WERI-Rb-1 (cell line): ENCODE results near the gene IL12RB2.

Source experiments
- DNase-seq: peaks from one replicate; pipeline ENCODE4 v3.0.0-alpha.2; 2020
- H3K27ac ChIP-seq: fragments of 250-450 bp; sonication (Bioruptor Pico); 2 replicates; pipeline ENCODE4 v1.5.1; 2020; ENCODE audit warnings: mild to moderate bottlenecking, moderate library complexity
- H3K27me3 ChIP-seq: fragments of 250-450 bp; sonication (Bioruptor Pico); 2 replicates; pipeline ENCODE4 v1.5.1; 2021; ENCODE audit warnings: mild to moderate bottlenecking, low read depth, moderate library complexity; ENCODE audit not compliant: insufficient read depth, severe bottlenecking
- H3K36me3 ChIP-seq: fragments of 250-450 bp; sonication (Bioruptor Pico); 2 replicates; pipeline ENCODE4 v1.5.1; 2020; ENCODE audit warnings: mild to moderate bottlenecking, moderate library complexity
- H3K4me3 ChIP-seq: 2 replicates; pipeline ENCODE4 v1.5.1; 2011; ENCODE audit warnings: low read depth, mild to moderate bottlenecking, control low read depth, low read length
- H3K9me3 ChIP-seq: fragments of 250-450 bp; sonication (Bioruptor Pico); 2 replicates; pipeline ENCODE4 v1.5.1; 2021; ENCODE audit warnings: mild to moderate bottlenecking, moderate library complexity; ENCODE audit not compliant: severe bottlenecking
- TF ChIP-seq, protein P1 (sequence below): IDR thresholded peaks from 2 replicates; pipeline ENCODE4 v1.5.1; 2011; ENCODE audit warnings: low read depth, mild to moderate bottlenecking, control low read depth, inconsistent platforms, low read length

IL12RB2 gene

DNA sequence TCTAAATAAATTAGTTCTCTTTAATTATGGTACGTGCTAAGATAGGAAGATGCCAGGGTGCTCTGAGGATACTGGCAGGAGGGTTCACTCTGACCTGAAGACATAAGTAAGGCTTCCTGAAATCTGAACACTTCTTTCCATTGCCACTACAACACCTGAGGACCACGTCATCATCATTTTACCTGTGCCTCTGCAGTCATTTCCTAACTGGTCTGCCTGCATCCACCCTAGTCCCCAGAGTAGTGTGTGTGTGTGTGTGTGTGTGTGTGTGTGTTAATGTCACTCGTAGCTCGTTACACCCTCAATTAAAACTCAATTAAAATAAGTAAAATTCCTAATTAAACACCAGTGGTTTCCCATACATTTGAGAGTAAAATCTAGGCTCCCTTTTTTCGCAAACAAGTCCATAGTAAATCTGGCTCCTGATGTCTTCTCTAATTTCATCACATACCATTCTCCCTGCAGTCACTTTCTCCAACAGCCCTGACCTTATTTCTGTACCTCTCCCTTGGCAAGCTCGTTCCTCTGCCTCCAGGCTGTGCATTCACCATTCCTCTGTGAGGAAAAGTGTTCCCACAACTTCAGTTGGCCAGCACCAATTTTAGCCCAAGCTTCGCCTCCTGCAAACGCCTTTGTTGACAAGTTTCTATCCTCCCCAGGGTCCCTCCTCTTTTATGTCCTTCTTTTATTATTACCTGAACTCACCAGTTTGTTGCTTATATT is 8.7 kb downstream of the IL12RB2 start:
- H3K9me3 ChIP-seq = no peaks in the 10 kb centered on the region
- no peaks in the 10 kb centered on the region for H3K36me3 ChIP-seq
- H3K4me3 ChIP-seq = no peak overlapping the region
- no peaks in the 10 kb centered on the region for H3K27me3 ChIP-seq
- TF ChIP-seq, protein P1, sequence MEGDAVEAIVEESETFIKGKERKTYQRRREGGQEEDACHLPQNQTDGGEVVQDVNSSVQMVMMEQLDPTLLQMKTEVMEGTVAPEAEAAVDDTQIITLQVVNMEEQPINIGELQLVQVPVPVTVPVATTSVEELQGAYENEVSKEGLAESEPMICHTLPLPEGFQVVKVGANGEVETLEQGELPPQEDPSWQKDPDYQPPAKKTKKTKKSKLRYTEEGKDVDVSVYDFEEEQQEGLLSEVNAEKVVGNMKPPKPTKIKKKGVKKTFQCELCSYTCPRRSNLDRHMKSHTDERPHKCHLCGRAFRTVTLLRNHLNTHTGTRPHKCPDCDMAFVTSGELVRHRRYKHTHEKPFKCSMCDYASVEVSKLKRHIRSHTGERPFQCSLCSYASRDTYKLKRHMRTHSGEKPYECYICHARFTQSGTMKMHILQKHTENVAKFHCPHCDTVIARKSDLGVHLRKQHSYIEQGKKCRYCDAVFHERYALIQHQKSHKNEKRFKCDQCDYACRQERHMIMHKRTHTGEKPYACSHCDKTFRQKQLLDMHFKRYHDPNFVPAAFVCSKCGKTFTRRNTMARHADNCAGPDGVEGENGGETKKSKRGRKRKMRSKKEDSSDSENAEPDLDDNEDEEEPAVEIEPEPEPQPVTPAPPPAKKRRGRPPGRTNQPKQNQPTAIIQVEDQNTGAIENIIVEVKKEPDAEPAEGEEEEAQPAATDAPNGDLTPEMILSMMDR = no peak
- no peak overlapping the region for H3K27ac ChIP-seq
- no peak for DNase-seq

DNA sequence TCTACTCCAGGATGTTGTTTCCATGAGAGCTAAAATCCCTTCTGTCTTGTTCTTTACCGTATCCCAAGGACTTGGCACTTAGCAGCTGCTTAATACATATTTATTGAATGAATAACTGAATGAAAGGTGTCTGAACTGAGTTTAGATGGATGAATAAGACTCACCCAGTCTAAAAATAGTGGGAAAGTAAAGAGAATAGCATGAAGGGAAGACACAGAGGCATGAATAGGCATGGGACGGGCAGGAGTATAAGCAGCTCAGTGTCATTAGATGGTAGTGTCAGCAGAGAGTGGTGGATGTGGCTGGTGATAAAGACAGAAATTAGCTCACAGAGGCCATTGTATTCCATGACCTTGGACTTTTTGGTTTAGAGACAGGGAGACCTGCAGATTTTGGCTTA is 9.2 kb downstream of the IL12RB2 start:
- TF ChIP-seq, protein P1 = no peak
- Histone ChIP-seq H3K4me3 (no peak overlapping the region), H3K9me3 (no peaks in the 10 kb centered on the region), H3K36me3 (no peaks in the 10 kb centered on the region), H3K27me3 (no peaks in the 10 kb centered on the region), H3K27ac (no peak overlapping the region)
- DNase-seq = no peak

DNA sequence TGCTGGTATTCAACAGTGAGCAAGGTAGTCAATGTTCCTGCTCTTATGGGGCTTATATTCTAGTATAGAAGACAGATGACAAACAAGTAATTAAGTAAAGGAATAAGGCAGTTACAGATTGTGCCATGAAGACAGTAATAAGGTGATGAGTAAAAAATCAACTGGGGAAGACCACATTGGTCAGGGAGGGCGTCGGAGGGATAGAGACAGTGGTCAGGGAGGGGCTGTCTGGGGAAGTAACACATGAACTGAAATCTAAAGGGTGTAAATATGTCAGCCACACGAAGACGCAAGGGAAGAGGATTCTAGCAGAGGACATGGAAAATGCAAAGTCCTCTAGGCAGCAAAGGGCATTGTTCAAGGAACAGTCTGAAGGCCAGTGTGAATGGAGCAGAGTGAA is 10.1 kb downstream of the IL12RB2 start:
- no peak overlapping the region for H3K4me3 ChIP-seq
- H3K27ac ChIP-seq = no peak overlapping the region
- H3K36me3 ChIP-seq = no peaks in the 10 kb centered on the region
- H3K27me3 ChIP-seq = no peaks in the 10 kb centered on the region
- DNase-seq = no peak
- TF ChIP-seq, protein P1 = no peak
- no peaks in the 10 kb centered on the region for H3K9me3 ChIP-seq

DNA sequence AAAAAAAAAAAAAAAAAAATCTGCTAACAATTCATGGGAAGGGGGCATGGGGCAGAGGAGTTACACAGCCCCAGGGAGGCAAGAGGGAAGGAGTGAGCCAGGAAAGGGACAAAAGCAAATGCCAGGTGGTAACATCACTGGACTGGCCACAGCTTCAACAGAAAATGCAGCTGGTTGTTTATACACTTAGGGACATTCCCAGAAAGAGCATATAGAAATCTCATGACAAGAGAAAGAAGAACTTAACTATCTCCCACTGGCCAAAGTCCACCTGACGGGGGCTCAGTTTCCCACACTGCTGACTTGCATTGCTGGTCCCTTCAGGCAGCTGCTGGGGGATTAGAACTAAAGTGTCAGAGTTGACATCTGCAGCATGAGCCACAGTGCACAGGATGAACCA is 14.8 kb downstream of the IL12RB2 start:
- Histone ChIP-seq H3K36me3 (no peaks in the 10 kb centered on the region), H3K27me3 (no peaks in the 10 kb centered on the region), H3K9me3 (no peaks in the 10 kb centered on the region), H3K4me3 (no peak overlapping the region), H3K27ac (no peak overlapping the region)
- TF ChIP-seq, protein P1 = no peak
- DNase-seq = no peak

DNA sequence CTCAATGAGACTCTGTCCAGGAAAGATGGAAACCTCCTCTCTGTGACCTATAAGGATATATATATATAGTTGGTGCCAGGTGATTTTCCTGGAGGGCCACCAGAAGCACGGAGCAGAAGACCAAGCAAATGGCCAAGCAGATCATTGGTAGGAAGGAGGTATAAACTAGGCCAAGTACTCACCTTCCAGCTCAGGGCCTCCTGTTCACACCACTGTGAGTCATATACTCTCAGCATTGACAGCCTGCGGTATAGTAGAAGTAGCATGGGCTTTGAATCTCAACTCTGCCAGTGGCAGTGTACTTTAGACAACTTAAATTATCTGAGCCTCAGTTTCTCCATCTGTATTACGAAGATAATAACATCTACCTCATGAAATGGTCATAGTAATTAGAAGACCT is 15.4 kb downstream of the IL12RB2 start:
- H3K27ac ChIP-seq = no peak overlapping the region
- no peak for DNase-seq
- H3K36me3 ChIP-seq = no peaks in the 10 kb centered on the region
- H3K27me3 ChIP-seq = no peaks in the 10 kb centered on the region
- TF ChIP-seq, protein P1 = no peak
- no peaks in the 10 kb centered on the region for H3K9me3 ChIP-seq
- no peak overlapping the region for H3K4me3 ChIP-seq

DNA sequence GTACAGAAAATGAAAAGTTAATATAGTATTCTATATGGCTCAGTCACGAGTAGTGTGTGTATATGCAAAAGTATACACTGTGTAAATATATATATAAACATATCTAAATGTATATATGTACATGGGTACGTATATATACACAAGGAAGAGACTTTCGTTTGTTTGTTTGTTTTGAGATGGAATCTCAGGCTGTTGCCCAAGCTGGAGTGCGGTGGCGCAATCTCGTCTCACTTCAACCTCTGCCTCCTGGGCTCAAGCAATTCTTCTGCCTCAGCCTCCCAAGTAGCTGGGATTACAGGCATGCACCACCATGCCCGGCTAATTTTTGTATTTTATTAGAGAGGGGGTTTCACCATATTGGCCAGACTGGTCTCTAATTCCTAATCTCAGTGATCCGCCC is 16.4 kb downstream of the IL12RB2 start:
- Histone ChIP-seq H3K9me3 (no peaks in the 10 kb centered on the region), H3K27me3 (no peaks in the 10 kb centered on the region), H3K36me3 (no peaks in the 10 kb centered on the region), H3K27ac (no peak overlapping the region), H3K4me3 (no peak overlapping the region)
- TF ChIP-seq, protein P1 = no peak
- DNase-seq = no peak
